Gastroesophageal sphincter (tissue), 3 donors: Measurements from ENCODE around the gene UROS.

Source experiments
- EP300 ChIP-seq: sonication (generic); formaldehyde crosslinking; IDR thresholded peaks from one replicate; pipeline ENCODE4 v1.6.1; 2017; ENCODE audit warnings: antibody characterized with exemption, mild to moderate bottlenecking
- POLR2A ChIP-seq, 2 donors: fragments of 450-650 bp; IDR thresholded peaks; one replicate each; pipeline ENCODE4 v1.6.1; 2017; ENCODE audit warnings: antibody characterized with exemption in 2 of 2, mild to moderate bottlenecking in 2 of 2, moderate library complexity in 1 of 2
- POLR2AphosphoS5 ChIP-seq: sonication (generic); formaldehyde crosslinking; IDR thresholded peaks from one replicate; pipeline ENCODE4 v1.6.1; 2017; ENCODE audit warnings: antibody characterized with exemption
- TF ChIP-seq, protein P1 (sequence below), 4 experiments: fragments of 200-600 bp in 2 of 4; fragments of 450-650 bp in 2 of 4; sonication (generic) in 1 of 4; IDR thresholded peaks; one replicate each; pipeline ENCODE4 v1.5.1; 2017 to 2019; ENCODE audit warnings: antibody characterized with exemption in 4 of 4, mild to moderate bottlenecking in 2 of 4, moderate library complexity in 2 of 4

DNA sequence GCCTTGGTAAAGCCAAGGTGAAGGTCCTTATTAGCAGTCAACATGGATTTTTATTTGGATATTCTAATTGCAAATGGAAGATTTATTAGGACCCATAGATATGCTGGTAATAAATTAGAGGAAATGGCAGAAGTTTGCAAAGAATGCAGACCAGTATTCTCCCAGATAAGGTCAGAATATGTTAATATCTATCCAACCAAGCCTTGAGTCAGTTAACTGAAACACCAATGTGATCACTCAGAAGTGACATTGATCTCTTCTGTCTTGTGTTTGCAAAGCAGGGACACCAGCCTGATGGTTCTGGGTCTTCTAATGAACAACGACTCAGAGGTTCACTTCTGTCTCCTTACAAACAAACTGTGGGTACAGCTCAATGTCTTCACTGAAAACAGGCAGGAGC lies 21.5 kb downstream of the UROS start:
- TF ChIP-seq POLR2A (IDR thresholded peaks at IDR 0.05) (no peak), EP300 (no peak), POLR2AphosphoS5 (no peak)
- TF ChIP-seq, protein P1, sequence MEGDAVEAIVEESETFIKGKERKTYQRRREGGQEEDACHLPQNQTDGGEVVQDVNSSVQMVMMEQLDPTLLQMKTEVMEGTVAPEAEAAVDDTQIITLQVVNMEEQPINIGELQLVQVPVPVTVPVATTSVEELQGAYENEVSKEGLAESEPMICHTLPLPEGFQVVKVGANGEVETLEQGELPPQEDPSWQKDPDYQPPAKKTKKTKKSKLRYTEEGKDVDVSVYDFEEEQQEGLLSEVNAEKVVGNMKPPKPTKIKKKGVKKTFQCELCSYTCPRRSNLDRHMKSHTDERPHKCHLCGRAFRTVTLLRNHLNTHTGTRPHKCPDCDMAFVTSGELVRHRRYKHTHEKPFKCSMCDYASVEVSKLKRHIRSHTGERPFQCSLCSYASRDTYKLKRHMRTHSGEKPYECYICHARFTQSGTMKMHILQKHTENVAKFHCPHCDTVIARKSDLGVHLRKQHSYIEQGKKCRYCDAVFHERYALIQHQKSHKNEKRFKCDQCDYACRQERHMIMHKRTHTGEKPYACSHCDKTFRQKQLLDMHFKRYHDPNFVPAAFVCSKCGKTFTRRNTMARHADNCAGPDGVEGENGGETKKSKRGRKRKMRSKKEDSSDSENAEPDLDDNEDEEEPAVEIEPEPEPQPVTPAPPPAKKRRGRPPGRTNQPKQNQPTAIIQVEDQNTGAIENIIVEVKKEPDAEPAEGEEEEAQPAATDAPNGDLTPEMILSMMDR (IDR thresholded peaks at IDR 0.05) = no peak
